ENCODE measurements around the gene ATAD3C.
"Not testable (repeated sequence)": the region's sequence is repeated elsewhere in the genome, so short reads cannot be mapped to it uniquely, and the experiment has no call there.

Gene ATAD3C

DNA sequence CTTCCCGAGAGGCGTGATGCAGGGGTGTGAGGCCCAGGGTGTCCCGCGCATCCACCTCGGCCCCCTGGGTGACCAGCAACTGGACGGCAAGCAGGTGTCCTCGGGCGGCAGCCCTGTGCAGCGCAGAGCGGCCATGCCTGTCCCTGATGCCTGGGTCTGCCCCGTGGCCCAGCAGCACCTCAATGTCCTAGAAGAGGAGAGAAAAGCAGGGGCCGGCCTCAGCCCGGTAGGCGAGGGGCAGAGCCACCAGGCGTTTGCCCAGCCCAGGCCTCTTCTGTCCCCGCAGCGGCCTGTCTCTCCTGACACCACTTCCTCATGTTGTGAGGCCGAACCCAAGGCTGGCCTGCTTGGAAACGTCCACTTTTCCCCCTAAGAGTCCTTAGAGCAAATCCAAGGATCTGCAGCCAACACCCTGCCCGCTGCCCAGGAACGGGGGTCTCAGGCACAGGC is 30.1 kb upstream of the ATAD3C start:
- peak; percentile 26 for DNase-seq

DNA sequence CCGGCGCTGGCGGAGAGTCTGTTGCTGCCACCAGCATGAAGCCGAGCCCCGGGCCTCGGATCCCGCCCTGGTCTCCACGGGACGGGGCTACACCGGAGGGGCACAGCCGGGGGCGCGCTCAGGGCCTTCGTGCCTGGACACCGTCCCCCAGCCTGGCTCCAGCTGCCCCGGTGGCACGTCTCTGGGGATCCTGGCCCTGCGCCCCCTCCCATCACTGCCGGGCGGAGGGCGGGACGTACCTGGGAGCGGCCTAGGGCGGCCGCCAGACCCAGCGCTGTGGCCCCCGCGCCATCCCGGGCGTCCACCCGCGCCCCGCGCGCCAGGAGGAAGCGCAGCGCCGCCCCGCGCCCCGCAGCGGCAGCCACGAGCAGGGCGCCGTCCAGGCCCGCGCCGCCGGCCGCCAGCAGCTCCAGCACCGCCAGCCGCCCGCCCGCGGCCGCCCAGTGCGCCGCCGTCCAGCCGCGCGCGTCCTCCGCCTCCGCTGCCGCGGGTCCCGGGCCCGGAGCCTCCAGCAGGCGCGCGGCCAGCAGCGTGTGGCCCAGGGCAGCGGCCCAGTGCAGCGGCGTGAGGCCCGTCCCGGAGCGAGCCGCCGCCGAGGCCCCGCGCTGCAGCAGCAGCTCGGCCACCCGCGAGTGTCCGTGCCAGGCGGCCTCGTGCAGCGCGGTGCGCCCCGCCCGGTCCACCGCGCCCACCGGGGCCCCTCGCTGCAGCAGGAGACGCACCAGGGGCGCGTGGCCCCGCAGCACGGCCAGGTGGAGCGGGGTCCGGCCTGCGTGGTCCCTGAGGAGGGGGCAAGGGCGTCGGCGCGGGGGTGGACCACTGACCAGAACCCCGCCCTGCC is 29.5 kb upstream of the ATAD3C start:
- DNase-seq = peak; percentile 43

- DNase-seq = peak; percentile 57
Measured at GRCh38 chr1:1420654-1421141, 28.8 kb upstream of the ATAD3C start.

- DNase-seq = peak; percentile 72
Measured at GRCh38 chr1:1421147-1421906, 28.2 kb upstream of the ATAD3C start, which contains the start of gene ANKRD65. TSS of gene ANKRD65 (minus strand) at chr1:1421276. CDS start at chr1:1421005, 271 bp downstream.

- no peak for DNase-seq
Measured at GRCh38 chr1:1421907-1422464, 27.5 kb upstream of the ATAD3C start.

GRCh38 chr1:1422465-1423244 is 26.8 kb upstream of the ATAD3C start:
- peak; percentile 37 for DNase-seq

DNA sequence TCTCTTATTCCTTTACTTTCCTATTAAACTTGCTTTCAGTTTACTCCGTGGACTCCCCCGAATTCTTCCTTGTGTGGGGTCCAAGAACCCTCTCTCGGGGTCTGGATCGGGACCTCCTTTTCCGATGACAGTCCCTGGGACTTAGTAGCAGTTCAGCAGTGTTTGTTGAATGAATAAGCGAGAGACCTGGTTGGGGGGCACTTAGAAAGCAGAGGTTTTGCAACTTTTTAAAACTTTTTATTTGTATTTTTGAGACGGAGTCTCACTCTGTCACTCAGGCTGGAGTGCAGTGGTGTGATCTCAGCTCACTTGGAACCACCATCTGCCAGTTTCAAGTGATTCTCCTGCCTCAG is 26.3 kb upstream of the ATAD3C start:
- no peak for DNase-seq

DNA sequence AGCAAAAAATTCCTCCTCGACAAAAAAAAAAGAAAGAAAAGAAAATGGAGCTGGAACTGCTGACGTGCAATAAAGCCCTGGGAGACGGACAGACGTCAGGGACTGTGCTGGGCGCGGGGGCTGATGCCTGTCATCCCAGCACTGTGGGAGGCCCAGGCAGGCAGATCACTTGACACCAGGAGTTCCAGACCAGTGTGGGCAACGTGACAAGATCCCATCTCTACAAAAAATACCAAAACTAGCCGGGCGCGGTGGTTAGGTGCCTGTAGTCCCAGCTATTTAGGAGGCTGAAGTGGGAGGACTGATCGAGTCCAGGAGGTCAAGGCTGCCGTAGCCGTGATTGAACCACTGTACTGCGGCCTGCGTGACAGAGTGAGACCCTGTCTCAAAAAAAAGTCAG is 24.8 kb upstream of the ATAD3C start:
- no peak for DNase-seq

DNA sequence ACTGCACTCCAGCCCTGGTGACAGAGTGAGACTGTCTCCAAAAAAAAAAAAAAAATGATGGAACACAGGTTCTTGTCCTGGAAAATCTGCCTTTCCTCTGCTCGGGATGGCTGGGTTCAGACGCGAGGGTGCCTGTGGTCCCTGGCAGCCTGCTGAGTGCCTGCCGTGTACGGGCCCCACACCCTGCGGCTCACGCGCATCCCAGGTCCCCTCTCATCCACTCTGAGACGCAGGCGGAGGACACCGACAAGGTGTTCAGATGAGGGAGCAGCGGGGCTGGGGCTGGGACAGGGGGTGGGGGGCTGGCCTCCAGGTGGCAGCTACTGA is 24.1 kb upstream of the ATAD3C start:
- no peak for DNase-seq

DNA sequence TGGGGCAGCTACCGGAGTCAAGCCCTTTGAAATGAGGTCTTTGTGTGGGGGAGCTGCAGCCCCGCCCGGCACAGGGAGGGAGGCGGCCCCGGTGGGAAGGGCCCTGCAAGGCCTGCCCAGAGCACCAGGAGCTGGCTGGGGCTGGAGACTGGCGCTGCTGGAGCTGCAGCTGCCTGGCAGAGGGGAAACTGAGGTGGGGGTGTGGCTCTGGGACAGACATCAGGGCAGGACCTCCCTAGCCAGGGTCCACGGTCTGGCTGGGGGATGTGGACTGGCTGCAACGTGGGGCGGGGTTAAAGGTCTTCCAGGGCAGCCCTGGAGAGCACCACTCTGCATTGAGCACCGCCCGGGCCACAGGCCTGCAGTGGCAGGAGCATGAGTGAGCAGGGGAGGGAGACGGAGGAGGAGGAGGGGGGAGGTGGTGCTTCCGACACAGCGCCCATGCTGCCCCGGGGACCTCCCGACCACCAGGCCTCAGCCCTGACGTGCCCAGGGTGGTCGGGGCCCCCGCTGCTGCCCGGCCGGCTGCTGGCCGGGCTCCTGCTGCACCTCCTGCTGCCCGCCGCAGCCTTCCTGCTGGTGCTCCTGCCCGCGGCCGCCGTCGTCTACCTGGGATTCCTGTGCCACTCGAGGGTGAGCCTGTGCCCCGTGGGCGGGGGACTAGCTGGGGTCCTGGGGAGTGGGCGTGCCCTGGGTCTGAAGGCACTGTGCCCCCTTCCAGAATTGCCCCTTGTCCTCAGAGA is 23.6 kb upstream of the ATAD3C start:
- peak; percentile 27 for DNase-seq

DNA sequence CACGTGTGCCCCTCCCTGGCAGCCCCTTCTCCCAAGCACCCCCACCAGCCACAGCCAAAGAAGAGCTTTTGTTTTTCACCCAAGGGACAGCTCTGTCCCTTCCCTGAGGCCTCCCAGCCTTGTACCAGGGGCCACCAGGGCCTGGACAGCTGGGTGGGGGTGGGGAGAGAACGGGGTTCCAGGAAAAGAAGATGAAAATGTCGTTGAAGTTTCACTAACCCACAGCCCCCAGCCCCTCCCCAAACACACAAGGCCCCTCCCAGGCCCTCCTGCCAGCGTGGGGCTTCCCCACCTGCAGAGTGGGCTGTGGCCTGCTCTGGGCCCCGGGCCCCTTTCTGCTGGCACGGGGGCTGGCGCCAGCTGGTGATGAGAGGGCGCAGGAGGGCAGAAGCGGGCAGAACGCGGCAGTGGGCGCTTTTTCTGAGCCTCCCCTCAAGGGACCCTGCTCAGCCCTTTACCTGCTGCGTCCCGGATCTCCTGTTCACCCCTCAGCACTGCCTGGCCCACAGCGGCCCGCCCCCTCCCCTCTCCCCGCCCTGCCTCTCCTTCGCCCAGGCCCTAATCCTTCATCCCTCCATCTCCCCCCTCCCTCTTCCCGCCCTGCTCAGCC is 22.9 kb upstream of the ATAD3C start:
- DNase-seq = no peak

GRCh38 chr1:1427106-1427819 is 22.2 kb upstream of the ATAD3C start:
- DNase-seq = peak; percentile 84

- DNase-seq = peak; percentile 52
Measured at GRCh38 chr1:1427820-1428148, 21.7 kb upstream of the ATAD3C start.

- no peak for DNase-seq
Measured at GRCh38 chr1:1428174-1428573, 21.3 kb upstream of the ATAD3C start.

DNA sequence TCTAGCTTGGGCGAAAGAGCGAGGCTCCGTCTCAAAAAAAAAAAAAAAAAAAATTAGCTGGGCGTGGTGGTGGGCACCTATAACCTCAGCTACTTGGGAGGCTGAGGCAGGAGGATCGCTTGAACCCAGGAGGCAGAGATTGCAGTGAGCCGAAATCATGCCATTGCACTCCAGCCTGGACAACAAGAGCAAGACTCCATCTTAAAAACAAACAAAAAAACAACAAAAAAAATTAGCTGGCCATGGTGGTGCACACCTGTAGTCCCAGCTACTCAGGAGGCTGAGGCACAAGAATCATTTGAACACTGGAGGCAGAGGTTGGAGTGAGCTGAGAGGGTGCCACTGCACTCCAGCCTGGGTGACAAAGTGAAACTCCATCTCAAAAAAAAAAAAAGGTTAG is 20.5 kb upstream of the ATAD3C start:
- not testable (repeated sequence) for DNase-seq

GRCh38 chr1:1429671-1430073 is 19.8 kb upstream of the ATAD3C start:
- DNase-seq = no peak

DNA sequence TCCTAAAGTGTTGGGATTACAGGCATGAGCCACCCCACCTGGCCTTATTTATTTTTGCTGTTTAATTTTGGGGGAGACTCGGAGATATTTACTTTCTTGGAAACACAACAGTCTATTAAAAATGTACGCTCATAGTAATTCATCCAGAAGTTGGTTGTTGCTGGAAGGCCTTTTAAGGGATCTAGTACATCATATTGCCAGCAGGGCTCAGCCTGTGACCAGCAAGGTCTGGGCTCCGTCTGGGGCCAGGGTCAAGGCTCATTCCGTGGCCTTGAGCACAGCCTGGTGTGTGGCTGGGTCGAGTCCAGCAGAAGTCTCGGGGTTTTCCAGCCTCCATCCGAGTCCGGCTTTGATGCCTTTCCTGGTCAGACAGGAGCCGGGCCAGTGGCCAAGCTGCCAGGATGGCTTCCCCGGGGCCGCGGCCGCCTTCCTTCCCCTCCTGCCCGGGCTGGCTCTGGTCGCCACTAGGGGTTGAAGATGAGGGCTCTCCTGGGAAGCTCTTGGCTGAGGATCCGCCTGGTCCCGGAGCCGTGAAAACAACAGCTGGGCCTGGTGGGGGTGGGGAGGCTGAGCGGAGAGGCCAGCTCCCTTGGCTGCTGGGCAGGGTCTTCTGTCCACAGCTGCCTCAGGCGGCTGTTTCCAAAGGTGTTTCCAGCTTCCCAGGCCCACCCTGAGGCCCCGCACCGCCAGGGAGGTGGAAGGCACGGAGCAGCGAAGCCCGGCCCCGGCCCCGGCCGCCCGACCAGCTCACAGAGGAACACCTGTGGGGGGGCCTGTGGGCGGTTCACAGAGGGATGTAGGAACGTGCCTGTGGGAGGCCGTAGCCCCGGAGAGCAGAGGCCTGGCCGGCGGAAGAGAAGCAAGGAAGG is 19.1 kb upstream of the ATAD3C start:
- peak; percentile 86 for DNase-seq

- DNase-seq = no peak
Measured at GRCh38 chr1:1430992-1431844, 18.3 kb upstream of the ATAD3C start.

GRCh38 chr1:1431845-1432273 is 17.6 kb upstream of the ATAD3C start:
- peak; percentile 71 for DNase-seq
